HG03159 (cell line): Measurements from ENCODE around the gene GALNT6.
"Not testable (repeated sequence)": the region's sequence is repeated elsewhere in the genome, so short reads cannot be mapped to it uniquely, and the experiment has no call there.

ENCODE experiments used
- ATAC-seq: cut with Tn5 transposase; IDR thresholded peaks from one replicate; pipeline ENCODE4 v1.9.1; 2021; ENCODE audit warnings: mild to moderate bottlenecking, moderate library complexity; ENCODE audit not compliant: unreplicated experiment

GALNT6 gene

DNA sequence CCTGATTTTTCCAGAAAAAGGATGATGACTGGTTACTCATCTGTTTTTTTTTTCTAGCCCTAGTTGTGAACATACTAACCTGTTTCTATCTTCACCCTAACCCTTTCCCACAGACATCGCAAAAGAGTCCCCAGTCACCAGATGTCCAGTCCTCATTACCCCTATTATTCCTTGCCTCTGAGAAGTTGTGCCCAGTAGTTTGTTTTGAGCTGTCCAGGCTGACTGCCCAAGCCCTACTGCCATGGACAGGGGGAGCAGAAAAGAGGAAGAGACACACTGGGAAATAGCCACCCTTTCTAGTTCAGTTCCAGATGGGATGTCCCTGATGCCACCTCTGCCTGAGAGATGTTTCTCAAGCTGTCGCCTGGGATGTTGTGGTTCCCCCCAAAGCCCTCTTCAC is 30.9 kb downstream of the GALNT6 start:
- no peak for ATAC-seq

GRCh38 chr12:51359851-51360250 is 31.4 kb downstream of the GALNT6 start:
- no peak for ATAC-seq

- no peak for ATAC-seq
These were observed 32.7 kb downstream of the GALNT6 start for GRCh38 chr12:51358496-51358895.

DNA sequence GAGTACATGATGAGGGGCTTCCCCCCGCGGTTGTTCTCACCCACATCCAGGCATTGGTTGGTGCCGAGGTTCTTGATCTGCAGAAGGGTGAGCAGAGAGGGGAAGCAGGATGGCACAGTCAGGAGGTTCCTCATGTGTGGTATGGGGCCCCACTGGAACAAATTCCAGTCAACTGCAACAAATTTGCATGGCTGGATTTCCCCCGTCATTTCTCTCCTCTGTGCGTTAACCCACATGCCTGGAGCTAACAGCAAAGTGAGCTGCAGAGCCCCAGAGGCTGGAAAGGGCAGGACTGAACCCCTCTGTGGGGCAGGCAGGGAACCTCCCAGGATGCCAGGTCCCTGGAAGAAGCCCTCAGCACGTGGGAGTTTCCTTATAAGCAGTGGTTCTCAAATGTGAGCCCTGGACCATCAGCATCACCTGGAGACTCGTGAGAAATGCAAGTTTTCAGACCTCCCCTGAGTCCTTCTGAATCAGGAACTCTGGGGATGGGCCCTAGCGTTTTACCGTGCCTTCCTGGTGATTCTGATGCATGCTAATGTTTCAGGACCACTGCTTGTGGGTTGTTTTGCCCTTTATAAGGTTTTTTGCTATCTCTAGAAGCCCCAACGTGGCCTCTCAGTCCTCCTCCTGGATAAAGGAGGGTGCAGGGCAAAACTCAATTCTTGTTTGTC is 33.7 kb downstream of the GALNT6 start:
- no peak for ATAC-seq

GRCh38 chr12:51351913-51352532 is 39.2 kb downstream of the GALNT6 start:
- no peak for ATAC-seq

DNA sequence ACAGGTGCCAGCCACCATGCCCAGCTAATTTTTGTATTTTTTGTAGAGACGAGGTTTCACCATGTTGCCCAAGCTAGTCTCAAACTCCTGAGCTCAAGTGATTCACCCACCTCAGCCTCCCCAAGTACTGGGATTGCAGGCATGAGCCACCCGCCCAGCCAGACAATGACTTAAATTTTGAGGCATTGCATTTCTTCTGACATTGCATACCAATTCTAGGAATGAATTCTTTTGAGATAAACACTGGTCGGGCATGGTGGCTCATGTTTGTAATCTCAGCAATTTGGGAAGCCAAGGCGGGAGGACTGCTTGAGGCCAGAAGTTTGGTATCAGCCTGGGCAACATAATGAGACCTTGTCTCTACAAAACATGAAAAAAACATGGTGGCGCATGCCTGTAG is 42.2 kb downstream of the GALNT6 start:
- no peak for ATAC-seq

DNA sequence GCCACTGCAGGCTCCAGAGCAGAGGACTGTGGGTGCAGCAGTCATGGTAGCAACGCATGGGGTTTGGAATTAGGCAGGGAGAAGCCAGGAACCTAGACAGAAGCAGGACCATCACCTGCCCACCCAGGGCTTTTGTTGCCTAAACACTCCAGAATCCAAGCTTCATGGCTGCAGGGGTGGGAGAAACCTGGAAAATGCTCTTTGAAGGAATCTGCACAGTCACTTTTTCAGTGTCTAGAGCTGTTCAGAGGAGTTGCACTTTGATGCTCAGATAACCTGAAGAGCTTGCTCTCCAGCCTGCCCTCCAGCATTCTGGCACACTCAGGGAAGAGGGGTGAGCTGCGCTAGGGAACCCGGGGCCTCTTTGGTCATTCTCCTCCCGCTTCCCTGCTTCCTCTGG is 43.1 kb downstream of the GALNT6 start:
- no peak for ATAC-seq

DNA sequence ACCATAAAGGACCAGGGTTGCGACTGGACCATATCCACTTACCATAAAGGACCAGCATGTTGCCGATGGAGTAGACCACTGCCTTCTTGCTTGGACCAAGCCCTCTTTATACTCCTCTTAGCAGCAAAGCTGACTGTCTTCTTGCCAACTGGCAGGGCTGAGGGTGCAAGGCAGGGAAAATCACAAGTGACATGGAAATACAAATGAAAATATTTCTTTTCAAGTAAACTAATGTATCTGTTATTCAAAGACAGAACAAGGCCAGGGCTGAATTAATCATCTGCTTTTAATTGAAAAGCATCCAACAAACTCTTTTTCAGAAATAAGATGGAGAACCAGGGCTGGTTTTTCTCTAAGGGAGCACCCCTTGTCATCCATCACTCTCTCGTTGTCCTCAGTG is 44.6 kb downstream of the GALNT6 start, which contains the start of gene CELA1:
Gene CELA1 (minus strand): TSS at position 99 of the 400 bp plus-strand sequence. CDS start 41 bp downstream, at position 58.
- no peak for ATAC-seq

GRCh38 chr12:51345681-51346080 is 45.5 kb downstream of the GALNT6 start:
- no peak for ATAC-seq

- no peak for ATAC-seq
These were observed 48.0 kb downstream of the GALNT6 start for GRCh38 chr12:51343201-51343600.

DNA sequence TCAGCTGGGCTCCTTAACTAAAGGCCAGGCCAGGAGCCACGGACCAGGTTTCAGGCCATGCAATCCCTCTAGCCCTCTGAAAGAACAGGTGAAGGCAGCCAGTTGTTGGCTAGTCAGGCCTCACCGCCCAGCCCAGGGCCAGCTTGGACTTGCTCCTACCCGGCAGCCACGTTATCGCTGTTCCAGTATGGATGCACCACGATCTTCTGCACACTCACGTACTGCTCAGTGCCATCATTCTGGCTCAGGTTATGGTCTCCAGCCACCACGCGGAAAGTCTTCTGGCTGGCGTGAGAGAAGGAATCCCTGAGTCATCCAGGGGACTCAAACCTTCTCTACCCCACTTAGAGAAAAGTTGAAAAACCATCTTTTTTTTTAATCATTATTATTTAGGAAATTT is 48.8 kb downstream of the GALNT6 start:
- no peak for ATAC-seq

DNA sequence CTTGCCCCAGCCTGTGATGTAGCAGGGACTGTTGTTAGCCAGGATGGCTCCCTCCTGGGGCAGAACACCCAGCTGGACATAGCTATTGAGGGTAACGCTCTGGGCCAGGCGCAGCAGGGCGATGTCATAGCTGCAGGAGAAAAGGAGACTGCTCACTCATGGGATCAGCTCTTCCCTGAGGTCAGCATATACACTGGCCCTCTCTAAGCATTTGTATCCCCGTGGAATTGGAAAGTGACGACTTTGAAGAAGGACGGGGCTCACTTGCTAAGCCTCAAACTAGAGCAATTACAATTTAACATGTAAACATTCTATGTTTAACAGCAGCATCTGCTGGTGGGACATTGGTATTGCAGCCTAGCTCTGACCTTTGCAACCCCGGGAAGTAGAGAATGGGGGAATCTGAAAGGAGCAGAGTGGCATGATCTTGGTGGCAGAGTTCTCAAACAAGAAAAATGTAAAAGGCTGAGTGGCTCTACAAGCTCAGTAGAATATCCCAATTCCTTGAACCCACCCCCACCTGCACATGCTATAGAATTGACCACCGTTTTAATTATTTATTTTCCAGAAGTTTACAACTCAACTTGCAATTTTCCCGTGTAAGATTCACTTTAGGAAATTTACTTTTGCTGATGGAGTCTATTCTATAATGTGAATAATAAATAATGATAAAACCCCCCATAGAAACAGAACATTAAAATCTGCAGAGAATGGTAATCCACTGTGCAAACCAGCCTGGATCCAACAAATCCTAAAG is 49.8 kb downstream of the GALNT6 start:
- ATAC-seq = no peak

DNA sequence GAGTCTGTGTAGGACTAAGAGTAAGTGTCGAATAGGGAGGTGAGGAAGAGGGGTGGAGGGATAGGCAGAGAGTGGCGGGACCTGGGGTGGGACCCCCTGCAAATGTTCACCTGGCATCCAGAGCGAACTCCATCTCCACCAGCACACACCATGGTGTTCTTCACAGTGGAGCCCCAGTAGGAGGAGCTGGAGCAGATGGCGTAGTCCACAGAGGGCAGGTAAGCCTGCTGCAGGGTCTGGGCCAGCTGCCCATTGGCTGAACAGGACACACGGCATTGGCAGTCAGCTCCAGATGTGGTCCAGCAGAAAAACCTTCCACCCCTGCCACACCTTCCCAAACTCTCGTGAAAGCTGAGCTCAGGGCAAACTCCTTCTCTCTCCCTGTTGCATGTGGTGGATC is 51.5 kb downstream of the GALNT6 start:
- ATAC-seq = no peak

DNA sequence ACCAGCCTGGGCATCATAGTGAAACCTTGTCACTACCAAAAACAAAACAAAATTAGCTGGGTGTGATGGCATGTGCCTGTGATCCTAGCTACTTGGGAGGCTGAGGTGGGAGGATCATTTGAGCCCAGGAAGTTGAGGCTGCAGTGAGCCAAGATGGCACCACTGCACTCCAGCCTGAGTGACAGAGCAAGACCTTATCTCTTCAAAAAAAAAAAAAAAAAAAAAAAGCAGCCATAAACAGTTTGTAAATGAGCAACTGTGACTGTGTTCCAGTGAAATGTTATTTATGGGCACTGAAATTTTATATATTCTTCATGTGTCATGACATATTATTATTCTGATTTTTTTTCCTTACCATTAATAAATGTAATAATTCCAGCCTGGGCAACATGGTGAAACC is 53.9 kb downstream of the GALNT6 start:
- ATAC-seq = not testable (repeated sequence)

GRCh38 chr12:51335931-51336330 is 55.3 kb downstream of the GALNT6 start:
- no peak for ATAC-seq

DNA sequence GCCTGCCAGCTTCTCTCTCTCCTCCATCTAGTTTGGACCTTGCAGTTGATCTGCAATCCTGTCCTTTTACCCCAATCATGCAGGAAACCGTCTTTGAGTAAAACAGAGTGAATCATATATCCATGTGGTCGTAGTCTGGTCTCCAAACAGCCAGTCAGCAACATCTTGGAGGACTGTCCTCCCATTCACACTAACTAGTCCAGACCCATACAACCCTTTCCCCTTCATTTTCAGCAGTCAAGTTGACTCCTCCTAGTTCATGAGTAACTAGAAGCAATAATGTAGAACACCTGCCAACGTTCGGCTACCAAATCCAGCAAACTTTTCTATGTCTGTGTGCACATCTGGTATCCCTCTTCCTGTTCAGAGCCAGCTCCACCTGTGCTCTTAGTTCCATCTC is 56.4 kb downstream of the GALNT6 start:
- no peak for ATAC-seq

DNA sequence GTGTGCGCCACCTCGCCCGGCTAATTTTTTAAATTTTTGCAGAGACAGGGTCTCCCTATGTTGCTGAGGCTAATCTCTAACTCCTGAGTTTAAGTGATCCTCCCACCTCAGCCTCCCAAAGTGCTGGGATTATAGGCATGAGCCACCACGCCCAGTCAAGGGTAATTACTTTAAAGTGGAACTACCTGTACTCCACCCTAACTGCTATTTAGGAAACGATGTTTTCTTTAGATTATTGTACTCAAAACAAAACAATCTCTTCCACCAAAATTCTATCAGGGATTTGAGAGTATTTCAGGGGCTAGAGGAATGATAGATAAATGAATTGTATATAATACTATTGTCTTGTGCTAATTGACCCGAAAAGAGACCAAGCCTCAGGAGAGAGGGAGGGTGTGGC is 57.7 kb downstream of the GALNT6 start:
- no peak for ATAC-seq

GRCh38 chr12:51330186-51330585 is 61.0 kb downstream of the GALNT6 start:
- ATAC-seq = no peak

- ATAC-seq = no peak
These were observed 61.5 kb downstream of the GALNT6 start for GRCh38 chr12:51329742-51330141.

DNA sequence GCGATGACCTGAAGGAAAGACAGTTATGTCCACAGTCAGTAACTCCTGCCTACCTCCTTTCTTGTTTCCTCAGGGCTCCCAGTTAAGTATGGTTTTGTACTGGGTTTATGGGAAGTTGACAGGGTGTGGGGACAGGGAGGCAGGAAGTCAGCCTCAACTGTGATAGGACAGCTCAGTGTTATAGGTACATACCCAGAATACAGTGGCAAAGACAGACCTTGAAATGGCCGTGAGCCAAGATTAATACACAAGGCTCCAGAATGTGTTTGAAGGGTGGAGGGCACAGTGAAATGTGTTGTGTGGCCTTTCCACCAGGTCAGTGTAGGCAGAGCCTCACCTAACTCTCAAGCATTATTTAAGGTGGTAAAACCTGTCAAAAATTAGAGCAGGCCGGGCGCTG is 62.6 kb downstream of the GALNT6 start:
- no peak for ATAC-seq

GRCh38 chr12:51326698-51327439 is 64.3 kb downstream of the GALNT6 start:
- no peak for ATAC-seq
